Osteoblast (primary cell): ENCODE data around the gene PSMC5. TPM values are rescaled to one million over a fixed set of nuclear protein-coding genes. Genes with fewer than 3 reads are reported as not detected.

Experiments
- DNase-seq: peaks from one replicate; pipeline ENCODE4 v3.0.0; 2011; ENCODE audit warnings: low spot score, mixed read lengths; ENCODE audit not compliant: insufficient read length; ENCODE audit errors: missing footprints
- H2AFZ ChIP-seq: 2 replicates; pipeline ENCODE4 v1.6.0; 2011; ENCODE audit warnings: mild to moderate bottlenecking, low read length
- H3K27ac ChIP-seq: 2 replicates; pipeline ENCODE4 v1.5.1; 2011; ENCODE audit warnings: mild to moderate bottlenecking, low read depth, low read length, moderate library complexity
- H3K27me3 ChIP-seq: 2 replicates; pipeline ENCODE4 v1.6.0; 2012; ENCODE audit warnings: mild to moderate bottlenecking, control low read depth, inconsistent platforms, low read length, moderate library complexity; ENCODE audit not compliant: insufficient read depth
- H3K36me3 ChIP-seq: 2 replicates; pipeline ENCODE4 v1.5.1; 2011; ENCODE audit warnings: mild to moderate bottlenecking, low read length, control low read depth, moderate library complexity; ENCODE audit not compliant: insufficient read depth
- H3K4me1 ChIP-seq: 2 replicates; pipeline ENCODE4 v1.5.1; 2011; ENCODE audit warnings: mild to moderate bottlenecking, low read length, control low read depth, moderate library complexity; ENCODE audit not compliant: insufficient read depth
- H3K4me2 ChIP-seq: 2 replicates; pipeline ENCODE4 v1.6.0; 2011; ENCODE audit warnings: mild to moderate bottlenecking, low read length; ENCODE audit not compliant: insufficient read depth
- H3K4me3 ChIP-seq: fragments of 200-600 bp; sonication (generic); 3 replicates; pipeline ENCODE4 v1.5.1; 2012; ENCODE audit warnings: mild to moderate bottlenecking, low read length, inconsistent platforms; ENCODE audit not compliant: insufficient read depth
- H3K79me2 ChIP-seq: 2 replicates; pipeline ENCODE4 v1.6.0; 2012; ENCODE audit warnings: mild to moderate bottlenecking, low read length, control low read depth, inconsistent platforms; ENCODE audit not compliant: insufficient read depth
- H3K9me3 ChIP-seq: 2 replicates; pipeline ENCODE4 v1.5.1; 2011; ENCODE audit warnings: low read depth, low read length, control low read depth
- H4K20me1 ChIP-seq: 2 replicates; pipeline ENCODE4 v1.6.0; 2012; ENCODE audit warnings: mild to moderate bottlenecking, low read length, control low read depth; ENCODE audit not compliant: insufficient read depth
- total RNA-seq: library from RNA; depleted of rRNA; stranded (reverse); fragments of >200 nt; gene quantifications from 2 replicates; pipeline ENCODE4 v1.2.3, GENCODE V29; 2012
- TF ChIP-seq, protein P1 (sequence below): IDR thresholded peaks from 2 replicates; pipeline ENCODE4 v1.5.1; 2011; ENCODE audit warnings: mild to moderate bottlenecking, low read depth, low read length, moderate library complexity; ENCODE audit errors: extremely low read depth

Gene PSMC5
- total RNA-seq, 1 donor, result 34.0 TPM

DNA sequence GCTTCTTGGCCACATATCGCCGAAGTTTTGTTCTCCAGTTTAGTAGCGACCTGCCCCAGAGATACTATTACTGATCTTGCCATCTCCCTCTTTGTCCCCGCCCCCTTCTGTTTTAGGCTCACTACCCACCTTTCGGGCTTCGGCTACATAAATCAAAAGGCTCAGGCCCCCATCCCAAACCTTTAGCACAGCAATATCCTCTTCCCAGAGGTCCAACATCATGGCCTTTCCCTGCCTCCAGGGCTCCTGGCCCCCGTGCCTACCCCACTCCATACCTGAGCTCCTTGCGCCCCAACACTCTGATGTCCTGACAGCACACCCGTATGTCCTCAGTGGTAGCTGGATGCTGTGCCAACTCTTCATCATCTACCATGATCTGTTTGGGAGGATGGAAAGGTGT is 2.9 kb upstream of the PSMC5 start:
- DNase-seq, result peak; percentile 43
- no peaks in the 10 kb centered on the region for H3K9me3 ChIP-seq
- H3K4me3 ChIP-seq, result no peak overlapping the region
- H3K79me2 ChIP-seq, result peaks cover 71% of the 10 kb centered on the region
- H3K27ac ChIP-seq, result no peak overlapping the region
- H3K27me3 ChIP-seq, result no peaks in the 10 kb centered on the region
- H4K20me1 ChIP-seq, result peaks cover 24% of the 10 kb centered on the region
- TF ChIP-seq, protein P1, sequence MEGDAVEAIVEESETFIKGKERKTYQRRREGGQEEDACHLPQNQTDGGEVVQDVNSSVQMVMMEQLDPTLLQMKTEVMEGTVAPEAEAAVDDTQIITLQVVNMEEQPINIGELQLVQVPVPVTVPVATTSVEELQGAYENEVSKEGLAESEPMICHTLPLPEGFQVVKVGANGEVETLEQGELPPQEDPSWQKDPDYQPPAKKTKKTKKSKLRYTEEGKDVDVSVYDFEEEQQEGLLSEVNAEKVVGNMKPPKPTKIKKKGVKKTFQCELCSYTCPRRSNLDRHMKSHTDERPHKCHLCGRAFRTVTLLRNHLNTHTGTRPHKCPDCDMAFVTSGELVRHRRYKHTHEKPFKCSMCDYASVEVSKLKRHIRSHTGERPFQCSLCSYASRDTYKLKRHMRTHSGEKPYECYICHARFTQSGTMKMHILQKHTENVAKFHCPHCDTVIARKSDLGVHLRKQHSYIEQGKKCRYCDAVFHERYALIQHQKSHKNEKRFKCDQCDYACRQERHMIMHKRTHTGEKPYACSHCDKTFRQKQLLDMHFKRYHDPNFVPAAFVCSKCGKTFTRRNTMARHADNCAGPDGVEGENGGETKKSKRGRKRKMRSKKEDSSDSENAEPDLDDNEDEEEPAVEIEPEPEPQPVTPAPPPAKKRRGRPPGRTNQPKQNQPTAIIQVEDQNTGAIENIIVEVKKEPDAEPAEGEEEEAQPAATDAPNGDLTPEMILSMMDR, result no peak
- peaks cover 66% of the 10 kb centered on the region for H3K36me3 ChIP-seq
- no peak overlapping the region for H2AFZ ChIP-seq
- peaks cover 21% of the 10 kb centered on the region for H3K4me1 ChIP-seq
- H3K4me2 ChIP-seq, result no peak overlapping the region

DNA sequence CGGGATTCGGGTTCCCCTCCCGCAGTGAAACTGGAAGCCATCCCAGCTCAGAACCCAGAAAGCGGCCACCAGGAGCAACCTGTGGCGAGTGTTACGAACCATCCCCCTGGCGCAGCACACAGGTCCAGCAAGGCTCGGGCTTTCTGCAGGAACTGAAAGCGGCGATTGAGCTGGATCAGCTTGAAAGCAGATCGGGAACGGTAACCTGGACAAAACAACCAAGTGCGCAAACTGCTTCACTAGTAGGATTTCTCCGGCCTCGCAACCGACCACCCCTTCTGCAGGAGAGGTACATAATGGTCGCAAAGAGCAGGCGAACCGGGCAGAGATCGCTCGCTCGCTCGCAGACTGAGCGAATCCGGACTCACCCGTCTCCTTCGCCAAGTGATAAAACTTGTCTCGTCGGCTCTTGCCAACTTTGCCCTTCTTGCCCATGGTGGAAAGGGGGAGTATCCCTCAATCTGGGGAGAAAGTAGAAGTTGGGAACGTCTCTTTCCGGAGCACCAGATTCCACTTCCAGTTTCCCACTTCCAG is 696 bp upstream of the PSMC5 start:
- Histone ChIP-seq H3K79me2 (peaks cover 73% of the 10 kb centered on the region), H3K27me3 (no peaks in the 10 kb centered on the region), H3K36me3 (peaks cover 68% of the 10 kb centered on the region), H3K4me1 (peaks cover 21% of the 10 kb centered on the region), H3K9me3 (no peaks in the 10 kb centered on the region), H2AFZ (peak overlapping the region; percentile 98), H4K20me1 (peaks cover 26% of the 10 kb centered on the region), H3K4me2 (peak overlapping the region; percentile 96), H3K4me3 (peak overlapping the region; percentile 97), H3K27ac (peak overlapping the region; percentile 99)
- DNase-seq, result peak; percentile 90
- TF ChIP-seq, protein P1, result no peak

DNA sequence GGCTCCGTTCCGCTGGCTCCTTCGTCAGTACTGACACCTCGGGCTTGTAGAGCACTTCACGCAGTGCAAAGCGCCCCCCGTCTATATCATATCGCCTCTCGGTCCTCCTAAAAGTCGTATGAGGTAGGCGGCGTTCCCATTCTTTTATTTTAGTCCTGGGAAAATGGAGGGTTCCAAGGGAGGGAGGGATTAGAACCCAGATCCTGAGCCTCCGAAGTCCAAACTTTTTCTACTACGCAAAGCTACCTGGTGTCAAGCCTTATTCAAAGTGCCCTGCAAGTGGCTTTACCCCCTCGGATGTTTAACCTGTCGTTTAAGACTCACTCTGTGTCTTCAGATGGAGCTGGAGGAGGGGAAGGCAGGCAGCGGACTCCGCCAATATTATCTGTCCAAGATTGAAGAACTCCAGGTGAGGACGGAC is 580 bp downstream of the PSMC5 start:
- peak overlapping the region; percentile 96 for H3K4me2 ChIP-seq
- peak overlapping the region; percentile 97 for H3K4me3 ChIP-seq
- TF ChIP-seq, protein P1, result no peak
- DNase-seq, result no peak
- H3K9me3 ChIP-seq, result no peaks in the 10 kb centered on the region
- H2AFZ ChIP-seq, result peak overlapping the region; percentile 98
- peak overlapping the region; percentile 99 for H3K27ac ChIP-seq
- peaks cover 21% of the 10 kb centered on the region for H3K4me1 ChIP-seq
- peaks cover 68% of the 10 kb centered on the region for H3K36me3 ChIP-seq
- H3K79me2 ChIP-seq, result peaks cover 66% of the 10 kb centered on the region
- no peaks in the 10 kb centered on the region for H3K27me3 ChIP-seq
- H4K20me1 ChIP-seq, result peaks cover 22% of the 10 kb centered on the region

DNA sequence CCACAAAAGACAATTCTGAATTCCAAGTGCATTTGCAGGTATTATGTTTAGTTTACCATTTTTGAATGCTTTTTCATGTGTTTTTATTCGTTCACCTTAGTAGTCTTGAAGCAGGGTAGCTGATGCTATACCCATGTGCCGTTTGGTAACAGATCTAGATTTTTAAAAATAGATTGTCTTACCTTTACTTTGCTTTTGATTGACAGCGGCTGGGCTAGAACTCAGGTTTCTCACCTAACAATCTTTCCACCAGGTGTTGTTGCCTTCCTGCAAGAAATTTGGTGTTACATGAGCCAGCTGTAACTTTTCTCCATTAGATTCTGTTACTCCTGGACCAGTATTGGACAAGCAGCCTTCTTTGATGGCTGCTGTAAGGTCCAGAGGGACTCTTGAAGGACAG is 1.7 kb downstream of the PSMC5 start:
- peak overlapping the region; percentile 1 for H3K27ac ChIP-seq
- peaks cover 21% of the 10 kb centered on the region for H3K4me1 ChIP-seq
- H3K4me2 ChIP-seq, result peak overlapping the region; percentile 96
- peaks cover 59% of the 10 kb centered on the region for H3K79me2 ChIP-seq
- no peaks in the 10 kb centered on the region for H3K27me3 ChIP-seq
- H3K4me3 ChIP-seq, result no peak overlapping the region
- H2AFZ ChIP-seq, result no peak overlapping the region
- no peaks in the 10 kb centered on the region for H3K9me3 ChIP-seq
- TF ChIP-seq, protein P1, result no peak
- H3K36me3 ChIP-seq, result peaks cover 71% of the 10 kb centered on the region
- H4K20me1 ChIP-seq, result peaks cover 22% of the 10 kb centered on the region
- DNase-seq, result no peak
